Hepatocyte (in vitro differentiated cells): ENCODE measurements around the gene JAK1.

Source experiments
- EZH2phosphoT487 ChIP-seq: fragments of 200-600 bp; sonication (generic); IDR thresholded peaks from one replicate; pipeline ENCODE4 v1.6.1; 2018; ENCODE audit warnings: antibody characterized with exemption, mild to moderate bottlenecking, low read depth, moderate library complexity; ENCODE audit not compliant: unreplicated experiment, severe bottlenecking
- TF ChIP-seq, protein P1 (sequence below): fragments of 200-600 bp; sonication (generic); IDR thresholded peaks from 2 replicates; pipeline ENCODE4 v1.5.1; 2016; ENCODE audit warnings: antibody characterized with exemption, mild to moderate bottlenecking; ENCODE audit not compliant: poor library complexity

DNA sequence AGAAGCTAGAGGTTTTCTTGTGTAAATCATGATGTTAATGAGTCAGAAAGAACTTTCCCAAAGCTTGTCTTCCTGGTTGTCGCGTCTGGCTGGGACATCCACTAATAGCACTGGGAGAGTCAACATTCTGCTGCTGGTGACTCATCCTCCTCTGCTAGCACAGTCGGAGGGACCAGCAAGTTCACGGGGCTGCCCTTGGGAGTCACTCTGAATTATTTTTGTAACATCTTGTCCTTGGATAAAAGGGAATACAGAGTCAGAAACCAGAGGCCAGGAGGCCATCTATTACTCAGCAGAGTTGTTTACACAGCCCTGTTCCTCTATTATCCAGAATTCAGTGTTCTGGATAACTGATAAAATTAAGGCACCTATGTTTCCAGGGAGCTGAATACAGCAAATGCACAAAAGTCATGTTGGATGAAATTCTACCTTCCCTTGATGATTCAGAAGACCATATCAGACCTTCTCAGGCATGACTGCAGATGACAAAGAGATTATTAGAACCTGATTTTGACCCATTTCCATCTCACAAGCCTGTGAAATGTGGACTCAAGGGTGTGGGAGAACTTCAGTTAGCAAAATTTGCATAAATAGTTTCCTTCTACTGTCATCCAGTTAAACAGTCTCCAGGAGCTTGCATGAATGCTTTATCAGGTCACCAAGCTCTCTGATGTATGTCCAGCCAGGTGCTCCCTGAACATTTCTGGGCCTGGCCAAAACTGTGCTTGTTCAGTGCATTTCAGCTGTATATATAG is 68.1 kb downstream of the JAK1 start:
- no peak for TF ChIP-seq EZH2phosphoT487
- TF ChIP-seq, protein P1, sequence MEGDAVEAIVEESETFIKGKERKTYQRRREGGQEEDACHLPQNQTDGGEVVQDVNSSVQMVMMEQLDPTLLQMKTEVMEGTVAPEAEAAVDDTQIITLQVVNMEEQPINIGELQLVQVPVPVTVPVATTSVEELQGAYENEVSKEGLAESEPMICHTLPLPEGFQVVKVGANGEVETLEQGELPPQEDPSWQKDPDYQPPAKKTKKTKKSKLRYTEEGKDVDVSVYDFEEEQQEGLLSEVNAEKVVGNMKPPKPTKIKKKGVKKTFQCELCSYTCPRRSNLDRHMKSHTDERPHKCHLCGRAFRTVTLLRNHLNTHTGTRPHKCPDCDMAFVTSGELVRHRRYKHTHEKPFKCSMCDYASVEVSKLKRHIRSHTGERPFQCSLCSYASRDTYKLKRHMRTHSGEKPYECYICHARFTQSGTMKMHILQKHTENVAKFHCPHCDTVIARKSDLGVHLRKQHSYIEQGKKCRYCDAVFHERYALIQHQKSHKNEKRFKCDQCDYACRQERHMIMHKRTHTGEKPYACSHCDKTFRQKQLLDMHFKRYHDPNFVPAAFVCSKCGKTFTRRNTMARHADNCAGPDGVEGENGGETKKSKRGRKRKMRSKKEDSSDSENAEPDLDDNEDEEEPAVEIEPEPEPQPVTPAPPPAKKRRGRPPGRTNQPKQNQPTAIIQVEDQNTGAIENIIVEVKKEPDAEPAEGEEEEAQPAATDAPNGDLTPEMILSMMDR: no peak
